K562 (cell line): ENCODE results near the gene ING1. TPM values are rescaled to one million over a fixed set of nuclear protein-coding genes. Genes with fewer than 3 reads are reported as not detected.

Source experiments
- ATF1 ChIP-seq, 2 experiments: fragments of 450-650 bp in 1 of 2; IDR thresholded peaks; 2 replicates each; pipeline ENCODE4 v1.6.1; 2016; ENCODE audit warnings: missing compliant biosample characterization in 1 of 2, missing genetic modification characterization in 1 of 2
- CREB3L1 ChIP-seq: fragments of 450-650 bp; IDR thresholded peaks from 2 replicates; pipeline ENCODE4 v1.6.1; 2014; ENCODE audit warnings: low read depth, mild to moderate bottlenecking, moderate library complexity, borderline replicate concordance
- DMBX1 ChIP-seq: fragments of 250-450 bp; sonication (Bioruptor Pico); IDR thresholded peaks from 2 replicates; pipeline ENCODE4 v1.8.0; 2022; ENCODE audit warnings: inconsistent platforms, mild to moderate bottlenecking, moderate library complexity, borderline replicate concordance
- E2F3 ChIP-seq: fragments of 250-450 bp; sonication (Bioruptor Pico); IDR thresholded peaks from 2 replicates; pipeline ENCODE4 v1.4.0; 2020; ENCODE audit warnings: mild to moderate bottlenecking
- HMG20A ChIP-seq: fragments of 450-650 bp; formaldehyde crosslinking; conservative IDR thresholded peaks from 2 replicates; pipeline ENCODE4 v1.4.0; 2020; ENCODE audit warnings: mild to moderate bottlenecking, mixed read lengths
- JUND ChIP-seq, 2 experiments: IDR thresholded peaks; 2 replicates in 1 of 2; 3 replicates in 1 of 2; pipeline ENCODE4 v1.6.1; 2011; ENCODE audit warnings: borderline replicate concordance in 2 of 2, low read depth in 2 of 2, low read length in 2 of 2, improper control_type of control experiment in 1 of 2, missing biosample characterization in 1 of 2, missing genetic modification characterization in 1 of 2, missing genetic modification reagents in 1 of 2
- MBD2 ChIP-seq: sonication (generic); IDR thresholded peaks from 2 replicates; pipeline ENCODE4 v1.6.1; 2016; ENCODE audit warnings: low read depth, borderline replicate concordance
- NKRF ChIP-seq: fragments of 450-650 bp; IDR thresholded peaks from 2 replicates; pipeline ENCODE4 v1.6.1; 2016; ENCODE audit warnings: borderline replicate concordance
- NR2C2 ChIP-seq, 2 experiments: fragments of 200-800 bp in 1 of 2; sonication (Bioruptor generic) in 1 of 2; sonication (generic) in 1 of 2; formaldehyde crosslinking in 1 of 2; IDR thresholded peaks; 2 replicates each; pipeline versions ENCODE4 v1.6.1 to v1.8.0; 2016 to 2022; ENCODE audit warnings: mild to moderate bottlenecking in 1 of 2, missing compliant biosample characterization in 1 of 2, missing genetic modification characterization in 1 of 2, missing genetic modification reagents in 1 of 2
- POLR2AphosphoS5 ChIP-seq: IDR thresholded peaks from 2 replicates; pipeline ENCODE4 v1.6.1; 2011; ENCODE audit warnings: mild to moderate bottlenecking, low read depth, low read length, moderate library complexity; ENCODE audit not compliant: control insufficient read depth, insufficient read depth
- POLR2G ChIP-seq: fragments of 200-400 bp; formaldehyde crosslinking; IDR thresholded peaks from 2 replicates; pipeline ENCODE4 v1.6.1; 2017; ENCODE audit warnings: low read depth, mild to moderate bottlenecking, antibody characterized with exemption, low read length, moderate library complexity
- PRDM10 ChIP-seq: fragments of 450-650 bp; IDR thresholded peaks from 2 replicates; pipeline ENCODE4 v1.6.1; 2018; ENCODE audit not compliant: partially characterized antibody
- SP1 ChIP-seq: sonication (generic); formaldehyde crosslinking; IDR thresholded peaks from 2 replicates; pipeline ENCODE4 v1.8.1; 2022; ENCODE audit warnings: mild to moderate bottlenecking, missing genetic modification reagents
- TAF1 ChIP-seq: IDR thresholded peaks from 2 replicates; pipeline ENCODE4 v1.6.1; 2011; ENCODE audit warnings: mild to moderate bottlenecking, low read length, moderate library complexity; ENCODE audit not compliant: insufficient read depth, control insufficient read depth, severe bottlenecking; ENCODE audit errors: extremely low read depth
- TBP ChIP-seq: optimal IDR thresholded peaks from 2 replicates; pipeline ENCODE3; 2011; ENCODE audit warnings: low read depth, low read length, improper control_type of control experiment
- ZFX ChIP-seq: sonication (generic); formaldehyde crosslinking; IDR thresholded peaks from 2 replicates; pipeline ENCODE4 v1.8.0; 2022; ENCODE audit warnings: mild to moderate bottlenecking, missing genetic modification reagents, moderate library complexity
- ZZZ3 ChIP-seq: fragments of 450-650 bp; IDR thresholded peaks from 2 replicates; pipeline ENCODE4 v1.6.1; 2016; ENCODE audit warnings: antibody characterized with exemption, mild to moderate bottlenecking, moderate library complexity
- polyA plus RNA-seq, 8 experiments: library from polyadenylated mRNA; depleted of rRNA in 4 of 8; stranded (reverse) in 5 of 8; unstranded in 3 of 8; fragments of >200 nt; fragmentation: Nextera tagmentation in 2 of 8; fragmentation: Illumina TruSeq in 1 of 8; extraction: Ambion mirVana in 2 of 8; extraction: Trizol in 1 of 8; gene quantifications; 2 replicates each; pipeline versions ENCODE4 v1.2.1 to v1.2.3, GENCODE V29; 2011 to 2014; ENCODE audit warnings: inconsistent platforms in 1 of 8, missing spikeins in 1 of 8
- total RNA-seq, 7 experiments: library from RNA; depleted of rRNA in 6 of 7; stranded (reverse); fragments of >200 nt in 6 of 7; fragmentation: Illumina TruSeq in 2 of 7; extraction: Trizol in 2 of 7; gene quantifications; 2 replicates each; pipeline versions ENCODE4 v1.2.1 to v1.2.3, GENCODE V29; 2011 to 2021; ENCODE audit warnings: low replicate concordance in 1 of 7

Gene ING1
- total and polyA plus RNA-seq, 9 of the 15 experiments (the other 6 are each of a cell fraction or from before 2014, with no cell fraction given): 1.0 to 20.1 (median 8.2) TPM

GRCh38 chr13:110712849-110713641 is 455 bp upstream of the ING1 start (continued):
- TF ChIP-seq TAF1 (peak; percentile 70), POLR2AphosphoS5 (peak; percentile 96), E2F3 (CRISPR knock-in tag) (0 out of 2 replicates have a peak, but pooled peaks have one; percentile 26), DMBX1 (CRISPR knock-in tag) (no peak), NKRF (peak; percentile 45; the same call in 1 of the 2 replicates), SP1 (CRISPR knock-in tag) (peak; percentile 85), ATF1 (CRISPR knock-in tag; IDR thresholded peaks at IDR 0.05) (no peak), ATF1 (tag; IDR thresholded peaks at IDR 0.05) (peak; percentile 56), TBP (peak; percentile 98), JUND (IDR thresholded peaks at IDR 0.05; ENCODE audit: borderline replicate concordance, low read depth, low read length) (peak; percentile 5; the same call in 1 of the 2 replicates), JUND (tag; IDR thresholded peaks at IDR 0.05; ENCODE audit: borderline replicate concordance, low read depth, low read length) (peak; percentile 34; the same call in 1 of the 3 replicates), MBD2 (peak; percentile 95), POLR2G (peak; percentile 96), ZZZ3 (no peak), PRDM10 (peak; percentile 4), HMG20A (CRISPR knock-in tag) (no peak), NR2C2 (CRISPR knock-in tag; IDR thresholded peaks at IDR 0.05) (no peak), NR2C2 (tag; IDR thresholded peaks at IDR 0.05) (peak; percentile 37; the same call in 1 of the 2 replicates), CREB3L1 (peak; percentile 64; the same call in 1 of the 2 replicates), ZFX (CRISPR knock-in tag) (peak; percentile 87)
